IMR-90 (cell line): Measurements from ENCODE around the gene CSHL1. TPM values are rescaled to one million over a fixed set of nuclear protein-coding genes. Genes with fewer than 3 reads are reported as not detected.
"Not testable (repeated sequence)": the region's sequence is repeated elsewhere in the genome, so short reads cannot be mapped to it uniquely, and the experiment has no call there.

Experiments
- ATAC-seq: fragments of 200-7000 bp; cut with Tn5 transposase; 2 replicates; pipeline ENCODE4 v1.9.1; 2020; ENCODE audit warnings: low read depth, mild to moderate bottlenecking, moderate library complexity
- BruUV-seq: library from RNA; stranded (reverse); fragments of 400-500 nt; replicated peaks from 2 replicates; lab custom pipeline; 2021; lab: Mats Ljungman, UMichigan
- CTCF ChIA-PET: fragments of 300-600 bp; formaldehyde crosslinking; extraction: SDS; loops from one replicate; lab custom pipeline; 2021; ENCODE audit warnings: antibody characterized with exemption; lab: Yijun Ruan, JAX
- POLR2A ChIA-PET: fragments of 300-600 bp; sonication (Branson Sonifier 250); formaldehyde crosslinking; loops from one replicate; lab custom pipeline; 2022; ENCODE audit warnings: antibody characterized with exemption; ENCODE audit not compliant: unreplicated experiment; lab: Charles Lee
- DNase-seq: peaks from one replicate; pipeline ENCODE4 v3.0.0; 2013
- H2AFZ ChIP-seq: replicated peaks from 2 replicates; pipeline ENCODE3; 2013; ENCODE audit warnings: low read length, mild to moderate bottlenecking; ENCODE audit not compliant: poor library complexity
- H2AK5ac ChIP-seq: 2 replicates; pipeline ENCODE4 v1.6.1; 2013; ENCODE audit warnings: low read depth, low read length, inconsistent platforms
- H2AK9ac ChIP-seq: replicated peaks from 2 replicates; pipeline ENCODE3; 2013; ENCODE audit warnings: mild to moderate bottlenecking, low read depth, low read length, moderate library complexity; ENCODE audit not compliant: poor library complexity
- H2BK120ac ChIP-seq: 2 replicates; pipeline ENCODE4 v1.6.1; 2013; ENCODE audit warnings: low read depth, low read length, inconsistent platforms
- H2BK15ac ChIP-seq: 3 replicates; pipeline ENCODE4 v1.6.1; 2013; ENCODE audit warnings: low read depth, low read length, inconsistent platforms
- H2BK20ac ChIP-seq: 2 replicates; pipeline ENCODE4 v1.6.1; 2013; ENCODE audit warnings: low read depth, mild to moderate bottlenecking, inconsistent platforms, low read length, moderate library complexity
- H2BK5ac ChIP-seq: 2 replicates; pipeline ENCODE4 v1.6.1; 2013; ENCODE audit warnings: mild to moderate bottlenecking, low read depth, low read length, inconsistent platforms; ENCODE audit not compliant: poor library complexity, severe bottlenecking
- H3K14ac ChIP-seq: replicated peaks from 2 replicates; pipeline ENCODE4 v1.6.1; 2013; ENCODE audit warnings: low read depth, low read length, inconsistent platforms
- H3K18ac ChIP-seq: 2 replicates; pipeline ENCODE4 v1.6.1; 2013; ENCODE audit warnings: low read depth, low read length, control low read depth
- H3K23ac ChIP-seq: 2 replicates; pipeline ENCODE4 v1.6.1; 2013; ENCODE audit warnings: low read depth, low read length, inconsistent platforms
- H3K27ac ChIP-seq: 2 replicates; pipeline ENCODE4 v1.5.1; 2013; ENCODE audit warnings: mild to moderate bottlenecking, control low read depth, low read length; ENCODE audit not compliant: insufficient read depth
- H3K27me3 ChIP-seq: 2 replicates; pipeline ENCODE4 v1.6.1; 2013; ENCODE audit warnings: low read length; ENCODE audit not compliant: control insufficient read depth, insufficient read depth
- H3K36me3 ChIP-seq: 2 replicates; pipeline ENCODE4 v1.6.1; 2013; ENCODE audit warnings: low read length, mixed read lengths; ENCODE audit not compliant: control insufficient read depth, insufficient read depth
- H3K4ac ChIP-seq: 2 replicates; pipeline ENCODE4 v1.6.1; 2013; ENCODE audit warnings: low read depth, low read length, inconsistent platforms
- H3K4me1 ChIP-seq: 2 replicates; pipeline ENCODE4 v1.6.1; 2013; ENCODE audit warnings: low read length, mixed read lengths; ENCODE audit not compliant: control insufficient read depth, insufficient read depth
- H3K4me2 ChIP-seq: 2 replicates; pipeline ENCODE4 v1.6.1; 2013; ENCODE audit warnings: low read depth, mild to moderate bottlenecking, control low read depth, low read length, moderate library complexity
- H3K4me3 ChIP-seq: 2 replicates; pipeline ENCODE4 v1.5.1; 2013; ENCODE audit warnings: low read depth, mild to moderate bottlenecking, control low read depth, low read length, moderate library complexity; ENCODE audit not compliant: insufficient read depth
- H3K56ac ChIP-seq: 2 replicates; pipeline ENCODE4 v1.6.1; 2013; ENCODE audit warnings: low read length, inconsistent platforms; ENCODE audit not compliant: insufficient read depth; ENCODE audit errors: extremely low read depth
- H3K79me1 ChIP-seq, 2 experiments: 2 replicates each; pipeline ENCODE4 v1.6.1; 2013; ENCODE audit warnings: low read length in 2 of 2, inconsistent platforms in 1 of 2, low read depth in 1 of 2
- H3K9ac ChIP-seq: 2 replicates; pipeline ENCODE4 v1.6.1; 2013; ENCODE audit warnings: low read depth, low read length, control low read depth
- H3K9me1 ChIP-seq: 2 replicates; pipeline ENCODE4 v1.6.1; 2013; ENCODE audit warnings: low read length, inconsistent platforms; ENCODE audit not compliant: insufficient read depth
- H3K9me3 ChIP-seq: 2 replicates; pipeline ENCODE4 v1.6.1; 2013; ENCODE audit warnings: low read length; ENCODE audit not compliant: control insufficient read depth, insufficient read depth
- H4K20me1 ChIP-seq: 2 replicates; pipeline ENCODE4 v1.6.1; 2013; ENCODE audit warnings: low read length, inconsistent platforms; ENCODE audit not compliant: insufficient read depth
- H4K5ac ChIP-seq: 2 replicates; pipeline ENCODE4 v1.6.1; 2013; ENCODE audit warnings: mild to moderate bottlenecking, low read depth, low read length, control low read depth
- H4K8ac ChIP-seq, 2 experiments: 2 replicates each; pipeline ENCODE4 v1.6.1; 2013; ENCODE audit warnings: low read depth in 2 of 2, low read length in 2 of 2, control low read depth in 1 of 2, inconsistent platforms in 1 of 2
- H4K91ac ChIP-seq: 2 replicates; pipeline ENCODE4 v1.6.1; 2013; ENCODE audit warnings: low read depth, low read length, inconsistent platforms; ENCODE audit not compliant: insufficient read depth
- WGBS, 2 experiments: methylation state at CpG; one replicate each; pipeline versions ENCODE4 v1.1.5 to v1.1.7; 2013; ENCODE audit warnings: missing lambda C conversion rate in 2 of 2; ENCODE audit not compliant: insufficient read length in 1 of 2; ENCODE audit errors: extremely low coverage in 2 of 2; 5-methylcytosine and 5-hydroxymethylcytosine counted together
- dilution Hi-C: fragments of 300-500 bp; cut with HindIII; formaldehyde crosslinking; loops from one replicate; pipeline ENCODE4 v1.14.3; 2018; ENCODE audit warnings: low sequenced_read_pairs; ENCODE audit not compliant: unreplicated experiment
- in situ Hi-C: fragments of 300-500 bp; cut with MboI; formaldehyde crosslinking; loops from 3 replicates; pipeline ENCODE4 v1.14.3; 2019; ENCODE audit warnings: low sequenced_read_pairs, inconsistent platforms, mixed read lengths
- intact Hi-C: fragments of 100-400 bp; cut with micrococcal nuclease; formaldehyde crosslinking; loops from 2 replicates; pipeline ENCODE4 v1.10.0; 2022
- polyA plus RNA-seq, 3 experiments: library from polyadenylated mRNA; depleted of rRNA; stranded (reverse); fragments of >200 nt; gene quantifications; 2 replicates each; pipeline ENCODE4 v1.2.3, GENCODE V29; 2012; ENCODE audit warnings: low replicate concordance in 1 of 3
- total RNA-seq: library from RNA; depleted of rRNA; stranded (reverse); fragments of >200 nt; gene quantifications from 2 replicates; pipeline ENCODE4 v1.2.3, GENCODE V29; 2012

The CSHL1 gene
- total and polyA plus RNA-seq, 2 of the 4 experiments (the other 2 are of a cell fraction): not detected

DNA sequence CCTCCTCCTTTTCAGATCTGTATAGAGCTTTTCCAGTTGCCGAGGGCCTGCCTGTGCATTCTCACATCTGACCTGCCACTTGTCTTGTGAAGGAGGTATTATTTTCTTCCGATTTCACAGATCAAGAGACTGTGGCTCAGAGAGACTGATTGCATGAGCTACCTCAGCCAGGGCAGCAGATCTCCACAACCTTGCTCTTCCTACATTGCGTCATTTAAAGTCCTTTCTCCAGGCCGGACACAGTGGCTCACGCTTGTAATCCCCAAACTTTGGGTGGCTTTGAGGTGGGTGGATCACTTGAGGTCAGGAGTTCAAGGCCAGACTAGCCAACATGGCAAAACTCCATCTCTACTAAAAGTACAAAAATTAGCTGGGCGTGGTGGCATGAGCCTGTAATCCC lies 9.0 kb upstream of the CSHL1 start:
- H2AFZ ChIP-seq, ATAC-seq, H4K8ac ChIP-seq, H3K4ac ChIP-seq, H3K4me1 ChIP-seq, intact Hi-C loops, H3K14ac ChIP-seq, H3K4me2 ChIP-seq, H2BK5ac ChIP-seq, dilution Hi-C loops, H3K9me3 ChIP-seq, H3K18ac ChIP-seq, H3K23ac ChIP-seq, in situ Hi-C loops, H4K20me1 ChIP-seq, H4K91ac ChIP-seq, H3K9ac ChIP-seq, H3K79me1 ChIP-seq, H2AK5ac ChIP-seq, H2BK120ac ChIP-seq, H3K9me1 ChIP-seq, H3K36me3 ChIP-seq, H3K27ac ChIP-seq, H2AK9ac ChIP-seq, H4K5ac ChIP-seq, BruUV-seq, H2BK15ac ChIP-seq, H2BK20ac ChIP-seq, DNase-seq, H3K56ac ChIP-seq, H3K4me3 ChIP-seq: not testable (repeated sequence)
- ChIA-PET CTCF (interaction anchor here (1.0 to 2.7 kb wide), 10 partner anchors 9 to 214 kb away, joined by 3 to 21 read pairs (median 6); partner anchors contain the start of gene ICAM2), POLR2A (interaction anchor here (0.9 kb wide), 1 partner anchor 110 kb away, joined by 3 read pairs; no protein-coding TSS in a partner anchor)
- peaks cover 32% of the 10 kb centered on the region for H3K27me3 ChIP-seq
- no CpG with 5 or more reads among the region's 6 CpGs for WGBS, 2 experiments
